Uterus (tissue), 4 donors: ENCODE data around the gene MAP1S. TPM values are rescaled to one million over a fixed set of nuclear protein-coding genes. Genes with fewer than 3 reads are reported as not detected.
"Not testable (repeated sequence)": the region's sequence is repeated elsewhere in the genome, so short reads cannot be mapped to it uniquely, and the experiment has no call there.

ENCODE experiments used
- DNase-seq, 2 donors: peaks; one replicate each; pipeline ENCODE4 v3.0.0-alpha.2; 2019 to 2020
- H3K27ac ChIP-seq, 2 donors: fragments of 200-600 bp; sonication (generic); 1 replicate in 1 of 2; 2 replicates in 1 of 2; pipeline ENCODE4 v1.5.1; 2016 to 2018
- H3K27me3 ChIP-seq, 2 donors: fragments of 200-600 bp; sonication (generic); one replicate each; pipeline ENCODE4 v1.5.1; 2018 to 2019; ENCODE audit warnings: control low read depth in 1 of 2
- H3K36me3 ChIP-seq, 2 donors: fragments of 200-600 bp; sonication (generic); one replicate each; pipeline ENCODE4 v1.5.1; 2019; ENCODE audit warnings: control low read depth in 1 of 2
- H3K4me1 ChIP-seq, 2 donors: fragments of 200-600 bp; sonication (generic); one replicate each; pipeline ENCODE4 v1.5.1; 2018 to 2019; ENCODE audit warnings: control low read depth in 1 of 2
- H3K4me3 ChIP-seq, 2 donors: fragments of 200-600 bp; sonication (generic); 1 replicate in 1 of 2; 2 replicates in 1 of 2; pipeline ENCODE4 v1.5.1; 2018 to 2019; ENCODE audit warnings: mild to moderate bottlenecking in 1 of 2
- H3K9me3 ChIP-seq, 2 donors: fragments of 200-600 bp; sonication (generic); one replicate each; pipeline ENCODE4 v1.5.1; 2019; ENCODE audit warnings: control low read depth in 1 of 2
- CTCF ChIP-seq, 4 experiments: fragments of 200-600 bp in 2 of 4; fragments of 450-650 bp in 2 of 4; sonication (generic) in 2 of 4; IDR thresholded peaks; one replicate each; pipeline ENCODE4 v1.5.1; 2016 to 2019; ENCODE audit warnings: antibody characterized with exemption in 4 of 4, mild to moderate bottlenecking in 2 of 4, moderate library complexity in 1 of 4
- POLR2A ChIP-seq, 2 donors: fragments of 450-650 bp; IDR thresholded peaks; one replicate each; pipeline ENCODE4 v1.6.1; 2016; ENCODE audit warnings: antibody characterized with exemption in 2 of 2, mild to moderate bottlenecking in 1 of 2, moderate library complexity in 1 of 2
- intact Hi-C: fragments of 100-400 bp; cut with DNase I; formaldehyde crosslinking; loops from one replicate; pipeline ENCODE4 v1.15.1; 2023; ENCODE audit warnings: low total_unique reads
- total RNA-seq, 4 donors: library from RNA; depleted of rRNA in 3 of 4; stranded (reverse); fragments of >200 nt in 3 of 4; gene quantifications; one replicate each; pipeline versions ENCODE4 v1.1.0 to v1.2.4, GENCODE V29; 2014 to 2023
- donor health status: DM: yes; HTN: yes; CAD: no.

MAP1S gene
- total RNA-seq, 4 donors from 2014 or later = 6.2 to 78.7 (median 50.3) TPM

GRCh38 chr19:17778968-17779929, 60.0 kb downstream of the MAP1S start:
- Histone ChIP-seq H3K27me3 (peaks cover 0 to 4% of the 10 kb centered on the region in 2 donors), H3K27ac (no peak overlapping the region), H3K36me3 (no peaks in the 10 kb centered on the region), H3K4me1 (no peaks in the 10 kb centered on the region), H3K9me3 (no peaks in the 10 kb centered on the region), H3K4me3 (no peak overlapping the region)
- no peak for TF ChIP-seq POLR2A (IDR thresholded peaks at IDR 0.05)
- no peak for TF ChIP-seq CTCF (IDR thresholded peaks at IDR 0.05)
- intact Hi-C loops = no loop called here
- no peak for DNase-seq

DNA sequence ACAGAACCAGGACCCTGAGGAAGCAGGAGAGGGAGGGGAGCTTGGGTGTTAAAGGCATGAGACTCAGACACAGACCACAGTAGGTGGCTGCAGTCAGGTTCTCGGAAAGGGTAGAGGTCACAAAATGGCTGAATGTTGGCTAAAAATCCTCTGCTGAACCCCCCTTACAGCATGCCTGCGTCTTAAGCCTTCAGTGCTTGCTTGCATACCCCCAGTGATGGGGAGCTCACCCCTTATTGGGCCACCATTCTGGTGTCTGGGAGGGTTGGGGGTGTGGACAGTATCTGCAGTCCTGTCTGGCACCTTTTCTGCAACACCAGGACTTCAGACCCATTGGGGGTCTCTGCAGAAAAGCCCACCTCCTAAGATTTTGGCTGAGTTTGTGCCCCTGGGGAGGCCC, 61.5 kb downstream of the MAP1S start:
- TF ChIP-seq CTCF (IDR thresholded peaks at IDR 0.05) = no peak
- intact Hi-C loops = no loop called here
- no peak overlapping the region for H3K4me3 ChIP-seq
- H3K36me3 ChIP-seq = no peaks in the 10 kb centered on the region
- H3K27me3 ChIP-seq = peaks cover 0 to 4% of the 10 kb centered on the region in 2 donors
- H3K4me1 ChIP-seq = no peaks in the 10 kb centered on the region
- no peaks in the 10 kb centered on the region for H3K9me3 ChIP-seq
- H3K27ac ChIP-seq = no peak overlapping the region
- no peak for DNase-seq

DNA sequence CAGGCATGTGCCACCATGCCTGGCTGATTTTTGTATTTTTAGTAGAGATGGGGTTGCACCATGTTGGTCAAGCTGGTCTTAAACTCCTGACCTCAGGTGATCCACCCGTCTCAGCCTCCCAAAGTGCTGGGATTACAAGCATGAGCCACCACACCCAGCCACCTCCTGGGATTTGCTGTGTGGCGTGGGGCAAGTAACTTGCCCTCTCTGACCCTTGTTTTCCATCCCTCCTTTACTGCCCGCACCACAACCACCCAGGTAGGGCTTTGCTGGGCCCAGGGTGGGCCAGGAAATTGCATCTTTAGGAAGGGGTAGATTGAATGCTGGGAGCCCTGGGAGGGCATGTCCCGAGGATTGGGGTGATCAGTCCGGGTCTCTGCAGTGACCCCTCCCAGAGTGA, 64.4 kb downstream of the MAP1S start:
- H3K4me1 ChIP-seq, H3K4me3 ChIP-seq, intact Hi-C loops, DNase-seq, H3K9me3 ChIP-seq, H3K27me3 ChIP-seq, H3K36me3 ChIP-seq, H3K27ac ChIP-seq: not testable (repeated sequence)

Other genes starting within 250 kb of the MAP1S start
- gene SLC27A1, start 249.0 kb upstream of the MAP1S start, total RNA-seq = 10 to 100 TPM in 3 of 4 donors, 1 to 10 TPM in 1; 7.1 to 36.5 (median 26.9) TPM
- gene PGLS, start 207.8 kb upstream of the MAP1S start, total RNA-seq = 10 to 100 TPM; 16.9 to 41.0 (median 34.1) TPM
- 10 to 100 TPM; 24.6 to 56.6 (median 52.0) TPM for gene COLGALT1, start 163.8 kb upstream of the MAP1S start, total RNA-seq
- gene UNC13A, start 31.1 kb upstream of the MAP1S start, total RNA-seq = under 1 TPM in 3 of 4 donors, not detected in 1; 0.21 to 0.35 (median 0.29) TPM
- 1 to 10 TPM in 2 of 4 donors, under 1 TPM in 1, not detected in 1; under 0.01 to 3.8 (median 1.4) TPM for gene FCHO1, start 32.0 kb downstream of the MAP1S start, total RNA-seq
- gene B3GNT3, start 75.7 kb downstream of the MAP1S start, total RNA-seq = 1 to 10 TPM in 1 of 4 donors, not detected in 3; 1.4 TPM
- gene INSL3, start 102.0 kb downstream of the MAP1S start, total RNA-seq = not detected
- 1 to 10 TPM in 2 of 4 donors, under 1 TPM in 2; under 0.01 to 8.1 (median 2.7) TPM for gene JAK3, start 128.5 kb downstream of the MAP1S start, total RNA-seq
- 1,000 to 10,000 TPM in 3 of 4 donors, 100 to 1,000 TPM in 1; 649 to 2,637 (median 1,942) TPM for gene RPL18A, start 140.4 kb downstream of the MAP1S start, total RNA-seq
- gene SLC5A5, start 152.5 kb downstream of the MAP1S start, total RNA-seq = not detected
- 10 to 100 TPM; 23.6 to 37.2 (median 28.3) TPM for gene CCDC124, start 213.5 kb downstream of the MAP1S start, total RNA-seq
- 1 to 10 TPM in 1 of 4 donors, not detected in 3; 1.9 TPM for gene KCNN1, start 247.6 kb downstream of the MAP1S start, total RNA-seq